GM10266 (cell line): ENCODE measurements around the gene CSMD2.

ENCODE experiments used
- DNase-seq: peaks from one replicate; pipeline ENCODE4 v3.0.0; 2012; ENCODE audit errors: extremely low spot score
- CTCF ChIP-seq: IDR thresholded peaks from 2 replicates; pipeline ENCODE4 v1.5.1; 2012; ENCODE audit warnings: mild to moderate bottlenecking, low read depth; ENCODE audit not compliant: control insufficient read depth, insufficient read depth; ENCODE audit errors: missing control alignments

CSMD2 gene

GRCh38 chr1:33532936-33533335 lies 632.1 kb downstream of the CSMD2 start:
- TF ChIP-seq CTCF: no peak
- DNase-seq: no peak

DNA sequence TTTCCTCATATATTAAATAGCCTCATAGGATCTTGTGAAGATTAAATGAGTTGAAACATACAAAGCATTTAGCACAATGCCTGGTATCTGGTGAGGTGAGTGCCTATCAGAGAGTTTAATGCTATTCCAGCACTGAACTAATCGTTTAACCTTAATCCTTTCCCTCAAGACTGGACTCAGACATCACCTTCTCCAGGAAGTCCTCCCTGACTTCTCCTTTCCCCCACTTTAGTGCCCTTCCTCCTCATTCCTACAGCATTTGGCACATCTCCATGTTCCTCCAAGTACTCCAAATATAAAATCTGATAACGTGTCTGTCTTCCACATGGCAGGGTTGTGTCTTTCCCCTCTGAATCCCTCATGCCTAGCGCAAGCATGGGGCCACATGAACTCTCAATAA lies 632.8 kb downstream of the CSMD2 start:
- DNase-seq: no peak
- no peak for TF ChIP-seq CTCF

- no peak for DNase-seq
- TF ChIP-seq CTCF: no peak
Measured at GRCh38 chr1:33529957-33530356, 635.1 kb downstream of the CSMD2 start.

GRCh38 chr1:33527934-33528333 lies 637.1 kb downstream of the CSMD2 start:
- no peak for DNase-seq
- TF ChIP-seq CTCF: no peak

GRCh38 chr1:33524586-33524985 lies 640.4 kb downstream of the CSMD2 start:
- no peak for TF ChIP-seq CTCF
- DNase-seq: no peak

DNA sequence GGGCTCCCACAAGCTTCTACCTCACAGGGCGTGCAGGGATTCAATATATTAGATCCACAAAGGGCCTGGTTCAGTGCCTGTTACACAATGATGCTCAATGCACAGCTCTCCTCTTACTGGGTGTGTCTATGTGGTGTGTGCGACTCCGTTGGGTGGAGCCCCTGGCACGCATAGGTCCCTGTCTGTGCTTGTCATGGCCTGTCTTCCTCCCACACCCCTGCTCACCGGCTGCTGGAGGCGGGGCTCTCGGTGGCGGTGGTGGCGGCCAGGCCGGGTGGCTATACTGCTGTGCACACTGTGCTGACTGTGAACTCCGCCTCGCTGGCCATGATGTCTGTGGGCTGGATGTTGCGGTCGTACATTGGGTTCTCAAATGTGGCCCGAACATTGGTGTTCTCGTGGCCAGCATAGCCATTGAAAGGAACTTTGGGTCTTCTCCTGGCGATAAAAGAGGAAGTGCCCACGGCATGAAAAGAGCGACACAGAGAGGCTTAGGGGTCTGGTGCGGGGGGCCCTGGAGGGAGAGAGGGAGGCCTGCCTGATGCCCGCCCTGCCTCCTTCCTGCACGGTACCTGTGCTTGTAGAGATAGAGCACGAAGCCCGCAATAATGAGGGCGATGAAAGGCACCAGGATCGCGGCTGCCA lies 645.7 kb downstream of the CSMD2 start:
- TF ChIP-seq CTCF: no peak
- no peak for DNase-seq

DNA sequence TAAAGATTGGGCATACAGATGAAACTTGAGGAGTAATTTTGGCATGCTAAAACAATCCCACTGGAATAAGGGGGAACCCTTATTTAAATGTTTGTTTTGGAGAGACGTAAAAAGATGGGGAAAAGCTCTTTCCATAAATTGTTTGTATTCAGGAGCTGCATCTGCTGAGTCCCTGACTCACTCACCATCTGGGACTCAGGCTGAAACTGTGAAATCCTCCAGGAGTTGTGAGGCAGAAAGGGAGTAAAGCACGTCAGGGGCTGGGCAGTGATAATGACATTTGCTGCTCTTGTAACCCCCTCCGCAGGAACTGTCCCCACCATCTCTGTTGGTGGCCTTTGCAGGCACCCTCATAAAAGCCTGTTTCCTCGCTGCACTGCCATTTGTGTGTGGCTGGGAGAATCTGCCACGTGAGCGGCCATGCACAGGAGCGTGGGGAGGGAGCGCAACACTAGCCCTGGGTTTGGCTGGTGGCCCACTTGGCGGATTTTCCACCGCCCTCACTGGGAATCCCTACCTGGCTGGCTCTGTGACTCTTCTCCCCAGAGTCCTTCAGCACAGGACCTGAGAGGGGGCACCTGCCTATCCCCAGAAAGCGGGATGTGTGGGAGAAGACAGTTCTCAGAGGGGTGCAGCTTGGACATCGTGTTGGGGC lies 647.3 kb downstream of the CSMD2 start:
- no peak for TF ChIP-seq CTCF
- no peak for DNase-seq
